Measurements from ENCODE around the gene ZC3H7A. TPM values are rescaled to one million over a fixed set of nuclear protein-coding genes. Genes with fewer than 3 reads are reported as not detected.

Gene ZC3H7A
- total and polyA plus RNA-seq, 7 donors, result 11.7 to 69.6 (median 30.7) TPM

DNA sequence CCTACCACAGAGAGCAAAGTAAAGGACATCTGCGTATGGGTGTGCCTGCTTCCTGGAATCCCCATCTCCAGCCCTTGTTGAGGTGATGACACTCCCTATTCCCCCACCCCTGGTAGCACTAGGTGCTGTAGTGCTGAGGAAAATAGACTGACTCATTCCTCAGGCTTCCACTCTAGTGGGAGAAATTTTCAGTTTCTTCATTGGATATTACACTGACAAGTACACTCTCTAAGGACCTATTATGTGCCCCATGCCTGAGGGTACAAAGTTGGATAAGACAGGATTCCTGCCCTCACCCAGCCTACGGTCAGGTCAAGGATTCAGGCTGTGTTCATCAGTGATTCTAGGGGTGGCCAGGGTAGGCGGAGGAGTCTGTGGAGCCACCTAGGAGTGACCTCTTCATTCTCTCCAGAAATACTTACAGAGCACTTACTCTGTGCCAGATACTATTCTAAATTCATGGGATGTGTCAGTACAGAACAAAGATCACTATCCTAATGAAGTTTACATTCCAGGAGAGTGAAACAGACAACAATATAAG, 4.5 kb upstream of the ZC3H7A start:
- ATAC-seq (no peak), DNase-seq (no peak)
- H3K27me3 ChIP-seq (ENCODE audit: insufficient read depth in 3 of 3, low read length in 2 of 3), result no peaks in the 10 kb centered on the region
- no peaks in the 10 kb centered on the region for H3K9me3 ChIP-seq
- 75 to 98% (median 94%) methylated on average over 3 of the region's 3 CpGs for WGBS, 3 donors
- H3K36me3 ChIP-seq (ENCODE audit: insufficient read depth in 1 of 2, low read depth in 1 of 2), result no peaks in the 10 kb centered on the region
- intact Hi-C loops (cut with DNase I), result no loop called here
- H3K4me3 ChIP-seq, result no peak overlapping the region
- no peak overlapping the region for H3K27ac ChIP-seq
- no peak for TF ChIP-seq CTCF (IDR thresholded peaks at IDR 0.05)
- H3K4me1 ChIP-seq, result peaks cover 16% of the 10 kb centered on the region

DNA sequence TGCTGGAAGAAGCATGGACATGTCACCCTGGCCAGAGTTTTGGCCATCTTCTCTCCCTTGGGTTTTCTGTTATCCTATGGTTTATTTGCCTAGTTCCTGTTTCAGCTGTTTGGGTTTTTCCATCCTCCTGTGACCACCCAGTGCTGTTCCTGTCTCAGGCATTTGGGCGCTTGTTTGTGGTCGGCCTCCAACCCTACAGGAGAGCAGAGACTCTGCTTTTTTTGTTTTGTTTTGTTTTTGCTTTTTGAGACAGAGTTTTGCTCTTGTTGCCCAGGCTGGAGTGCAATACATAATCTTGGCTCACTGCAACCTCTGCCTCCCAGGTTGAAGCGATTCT, 3.3 kb upstream of the ZC3H7A start:
- intact Hi-C loops (cut with DNase I), result no loop called here
- ATAC-seq, result no peak
- peak overlapping the region; percentile 36 for H3K27ac ChIP-seq

DNA sequence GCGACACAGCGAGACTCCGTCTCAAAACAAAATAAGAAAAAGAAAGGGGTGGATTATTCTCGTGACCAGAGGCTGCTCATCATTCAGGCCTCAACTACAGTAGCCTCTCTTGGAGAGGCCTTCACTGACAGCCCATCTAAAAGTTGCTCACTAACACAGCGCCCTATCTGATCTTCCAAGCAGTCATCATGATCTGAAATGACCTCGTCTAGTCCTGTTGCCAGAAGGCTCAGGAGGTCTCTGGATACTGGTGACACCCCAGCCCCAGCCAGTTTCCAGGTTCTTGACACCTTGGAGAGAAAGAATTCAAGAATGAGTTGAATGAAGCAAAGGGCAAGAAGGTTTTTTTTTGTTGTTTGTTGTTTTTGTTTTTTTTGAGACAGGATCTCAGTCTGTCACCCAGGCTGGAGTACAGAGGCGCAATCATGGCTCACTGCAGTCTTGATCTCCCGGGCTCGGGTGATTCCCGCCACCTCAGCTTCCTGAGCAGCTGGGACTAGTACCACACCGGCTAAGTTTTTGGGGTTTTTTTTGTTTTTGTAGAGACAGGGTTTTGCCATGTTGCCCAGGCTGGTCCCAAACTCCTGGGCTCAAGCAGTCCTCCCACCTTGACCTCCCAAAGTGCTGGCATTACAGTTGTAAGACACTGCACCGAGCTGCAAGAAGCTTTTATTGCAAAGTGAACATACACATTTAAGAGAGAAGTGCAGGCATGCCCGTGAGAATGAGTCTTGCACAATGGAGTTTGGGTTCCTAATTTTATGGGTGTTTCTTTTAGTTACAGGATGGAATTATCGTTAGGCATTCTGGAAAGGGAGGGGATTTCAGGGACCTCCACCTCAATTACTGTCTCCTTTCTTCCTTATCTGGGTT, 2.7 kb upstream of the ZC3H7A start:
- WGBS, 3 donors, result 82 to 91% (median 85%) methylated on average over 14 of the region's 14 CpGs

More for the DNA sequence above, 3.3 kb upstream of the ZC3H7A start:
- Histone ChIP-seq H3K4me3 (no peak overlapping the region), H3K4me1 (peaks cover 23% of the 10 kb centered on the region), H3K9me3 (no peaks in the 10 kb centered on the region), H3K27me3 (ENCODE audit: insufficient read depth in 3 of 3, low read length in 2 of 3) (no peaks in the 10 kb centered on the region), H3K36me3 (ENCODE audit: insufficient read depth in 1 of 2, low read depth in 1 of 2) (peaks cover 0 to 6% of the 10 kb centered on the region in 2 donors)
- DNase-seq, result no peak
- 87 to 96% (median 95%) methylated on average over 3 of the region's 3 CpGs for WGBS, 3 donors
- TF ChIP-seq CTCF (IDR thresholded peaks at IDR 0.05), result no peak

GRCh38 chr16:11799017-11799381, 1.9 kb upstream of the ZC3H7A start:
- no peak for ATAC-seq
- H3K4me1 ChIP-seq, result peaks cover 37% of the 10 kb centered on the region

More for the DNA sequence above, 2.7 kb upstream of the ZC3H7A start:
- no peaks in the 10 kb centered on the region for H3K9me3 ChIP-seq
- ATAC-seq (no peak), DNase-seq (no peak)
- H3K36me3 ChIP-seq (ENCODE audit: insufficient read depth in 1 of 2, low read depth in 1 of 2), result peaks cover 0 to 12% of the 10 kb centered on the region in 2 donors
- peaks cover 29% of the 10 kb centered on the region for H3K4me1 ChIP-seq
- H3K27me3 ChIP-seq (ENCODE audit: insufficient read depth in 3 of 3, low read length in 2 of 3), result no peaks in the 10 kb centered on the region
- peak overlapping the region; percentile 36 for H3K27ac ChIP-seq
- intact Hi-C loops (cut with DNase I), result loop anchor here in 1 of 2 donors (5.0 kb wide), 3 partner anchors 38 to 122 kb away; partner anchors contain the start of gene RSL1D1
- no peak for TF ChIP-seq CTCF (IDR thresholded peaks at IDR 0.05)
- peak overlapping the region; percentile 99 for H3K4me3 ChIP-seq

More at GRCh38 chr16:11799017-11799381, 1.9 kb upstream of the ZC3H7A start:
- TF ChIP-seq CTCF (IDR thresholded peaks at IDR 0.05), result no peak
- H3K4me3 ChIP-seq, result peak overlapping the region; percentile 99
- H3K27ac ChIP-seq, result peak overlapping the region; percentile 98
- intact Hi-C loops (cut with DNase I), result loop anchor here in 1 of 2 donors (5.0 kb wide), 3 partner anchors 38 to 122 kb away; partner anchors contain the start of gene RSL1D1
- DNase-seq, result no peak
- H3K27me3 ChIP-seq (ENCODE audit: insufficient read depth in 3 of 3, low read length in 2 of 3), result no peaks in the 10 kb centered on the region
- no peaks in the 10 kb centered on the region for H3K9me3 ChIP-seq
- WGBS, 3 donors, result 94 to 96% (median 95%) methylated on average over 10 of the region's 10 CpGs
- peaks cover 0 to 14% of the 10 kb centered on the region in 2 donors for H3K36me3 ChIP-seq (ENCODE audit: insufficient read depth in 1 of 2, low read depth in 1 of 2)
